Testis (tissue), 3 donors: ENCODE results near the gene PGAP2. TPM values are rescaled to one million over a fixed set of nuclear protein-coding genes. Genes with fewer than 3 reads are reported as not detected.

ENCODE experiments used
- DNase-seq: peaks from one replicate; pipeline ENCODE4 v3.0.0-alpha.2; 2019
- H3K27ac ChIP-seq, 2 donors: fragments of 200-600 bp; sonication (generic); one replicate each; pipeline ENCODE4 v1.5.1; 2019
- H3K27me3 ChIP-seq: fragments of 200-600 bp; sonication (generic); one replicate; pipeline ENCODE4 v1.5.1; 2019
- H3K36me3 ChIP-seq: fragments of 200-600 bp; sonication (generic); one replicate; pipeline ENCODE4 v1.5.1; 2017; ENCODE audit warnings: low read depth; ENCODE audit errors: missing control alignments
- H3K4me1 ChIP-seq: fragments of 200-600 bp; sonication (generic); one replicate; pipeline ENCODE4 v1.5.1; 2019
- H3K4me3 ChIP-seq, 2 donors: fragments of 200-600 bp; sonication (generic); one replicate each; pipeline ENCODE4 v1.5.1; 2017 to 2019
- H3K9me3 ChIP-seq: fragments of 200-600 bp; sonication (generic); one replicate; pipeline ENCODE4 v1.5.1; 2017
- POLR2A ChIP-seq: fragments of 450-650 bp; IDR thresholded peaks from one replicate; pipeline ENCODE4 v1.6.1; 2017; ENCODE audit warnings: antibody characterized with exemption, mild to moderate bottlenecking, moderate library complexity
- WGBS, 2 donors: methylation state at CpG; one replicate each; pipeline ENCODE4 v1.1.5; 2018; 5-methylcytosine and 5-hydroxymethylcytosine counted together
- intact Hi-C: fragments of 100-400 bp; cut with DNase I; formaldehyde crosslinking; loops from one replicate; pipeline ENCODE4 v1.15.1; 2023; ENCODE audit warnings: low total_unique reads
- polyA plus RNA-seq: library from polyadenylated mRNA; stranded (reverse); fragments of 350-450 nt; fragmentation: Illumina TruSeq; extraction: RNeasy Lipid Tissue Mini Kit (QIAGEN cat#74804); gene quantifications from one replicate; pipeline ENCODE4 v1.2.3, GENCODE V29; 2014; ENCODE audit warnings: low read depth, low replicate concordance; ENCODE audit not compliant: insufficient read depth
- total RNA-seq, 2 donors: library from RNA; depleted of rRNA; stranded (reverse); fragments of >200 nt; gene quantifications; one replicate each; pipeline ENCODE4 v1.2.3, GENCODE V29; 2016
- TF ChIP-seq, protein P1 (sequence below), 3 experiments: fragments of 450-650 bp in 2 of 3; fragments of 200-600 bp in 1 of 3; sonication (generic) in 1 of 3; IDR thresholded peaks; one replicate each; pipeline ENCODE4 v1.5.1; 2016 to 2019; ENCODE audit warnings: antibody characterized with exemption in 3 of 3, mild to moderate bottlenecking in 2 of 3, moderate library complexity in 1 of 3

The PGAP2 gene
- total and polyA plus RNA-seq, 3 donors from 2014 or later = 40.5 to 56.8 (median 54.4) TPM

DNA sequence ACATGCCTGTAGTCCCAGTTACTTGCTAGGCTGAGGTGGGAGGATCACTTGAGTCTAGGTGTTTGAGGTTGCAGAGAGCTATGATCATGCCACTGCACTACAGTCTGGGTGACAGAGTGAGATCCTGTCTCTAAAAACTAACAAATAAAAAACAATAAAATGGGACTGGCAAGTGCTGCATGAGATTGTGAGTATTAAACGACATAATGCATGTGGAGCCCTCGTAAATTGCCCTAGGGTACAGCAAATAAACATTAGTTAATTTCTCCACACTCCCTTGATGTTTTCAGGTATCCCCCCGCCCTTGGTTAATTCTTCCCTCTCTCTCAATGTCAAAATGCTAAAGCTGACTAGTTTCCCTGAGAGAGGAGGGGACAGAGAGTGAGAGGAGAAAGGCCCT, 37.3 kb downstream of the PGAP2 start:
- no peak for DNase-seq
- H3K4me1 ChIP-seq = no peaks in the 10 kb centered on the region
- intact Hi-C loops = no loop called here

DNA sequence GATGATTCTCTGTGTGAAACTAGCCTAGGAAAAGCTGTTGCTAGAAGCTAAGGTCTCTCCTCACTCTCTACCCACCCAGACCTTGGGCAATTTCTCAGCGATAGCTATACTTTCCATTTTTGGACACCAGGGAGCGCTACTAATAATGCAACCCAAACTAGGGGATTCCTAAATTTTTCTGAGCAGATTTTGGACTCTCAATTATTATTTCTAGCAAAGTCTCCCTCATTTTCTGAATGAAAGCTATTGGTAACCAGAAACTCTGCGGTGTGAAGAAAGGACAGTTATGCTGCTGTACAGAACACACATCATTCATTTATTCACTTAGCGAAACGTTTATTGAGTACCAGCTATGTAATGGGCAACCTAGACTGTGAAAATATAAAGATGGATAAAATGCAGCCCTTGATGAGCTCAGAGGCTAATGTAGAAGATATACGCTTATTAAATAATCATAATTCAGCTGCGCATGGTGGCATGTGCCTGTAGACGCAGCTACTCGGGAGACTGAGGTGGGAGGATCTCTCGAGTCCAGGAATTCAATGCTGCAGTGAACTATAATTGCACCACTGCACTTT, 41.0 kb downstream of the PGAP2 start:
- Histone ChIP-seq H3K4me3 (no peak overlapping the region), H3K36me3 (no peaks in the 10 kb centered on the region), H3K4me1 (peaks cover 2% of the 10 kb centered on the region), H3K9me3 (no peaks in the 10 kb centered on the region), H3K27ac (no peak overlapping the region), H3K27me3 (no peaks in the 10 kb centered on the region)
- intact Hi-C loops = no loop called here
- TF ChIP-seq POLR2A = no peak
- TF ChIP-seq, protein P1, sequence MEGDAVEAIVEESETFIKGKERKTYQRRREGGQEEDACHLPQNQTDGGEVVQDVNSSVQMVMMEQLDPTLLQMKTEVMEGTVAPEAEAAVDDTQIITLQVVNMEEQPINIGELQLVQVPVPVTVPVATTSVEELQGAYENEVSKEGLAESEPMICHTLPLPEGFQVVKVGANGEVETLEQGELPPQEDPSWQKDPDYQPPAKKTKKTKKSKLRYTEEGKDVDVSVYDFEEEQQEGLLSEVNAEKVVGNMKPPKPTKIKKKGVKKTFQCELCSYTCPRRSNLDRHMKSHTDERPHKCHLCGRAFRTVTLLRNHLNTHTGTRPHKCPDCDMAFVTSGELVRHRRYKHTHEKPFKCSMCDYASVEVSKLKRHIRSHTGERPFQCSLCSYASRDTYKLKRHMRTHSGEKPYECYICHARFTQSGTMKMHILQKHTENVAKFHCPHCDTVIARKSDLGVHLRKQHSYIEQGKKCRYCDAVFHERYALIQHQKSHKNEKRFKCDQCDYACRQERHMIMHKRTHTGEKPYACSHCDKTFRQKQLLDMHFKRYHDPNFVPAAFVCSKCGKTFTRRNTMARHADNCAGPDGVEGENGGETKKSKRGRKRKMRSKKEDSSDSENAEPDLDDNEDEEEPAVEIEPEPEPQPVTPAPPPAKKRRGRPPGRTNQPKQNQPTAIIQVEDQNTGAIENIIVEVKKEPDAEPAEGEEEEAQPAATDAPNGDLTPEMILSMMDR (IDR thresholded peaks at IDR 0.05) = peak; percentile 63 to 65 (median 64)
- WGBS, 2 donors = 68 to 70% methylated on average over 10 of the region's 10 CpGs
- DNase-seq = peak; percentile 32

More for the DNA sequence above, 37.3 kb downstream of the PGAP2 start:
- no peak overlapping the region for H3K4me3 ChIP-seq
- H3K36me3 ChIP-seq = no peaks in the 10 kb centered on the region
- H3K27ac ChIP-seq = no peak overlapping the region
- no peaks in the 10 kb centered on the region for H3K27me3 ChIP-seq
- WGBS, 2 donors = 81 to 86% methylated on average over 3 of the region's 3 CpGs
- TF ChIP-seq, protein P1 (IDR thresholded peaks at IDR 0.05) = no peak
- no peak for TF ChIP-seq POLR2A
- no peaks in the 10 kb centered on the region for H3K9me3 ChIP-seq

DNA sequence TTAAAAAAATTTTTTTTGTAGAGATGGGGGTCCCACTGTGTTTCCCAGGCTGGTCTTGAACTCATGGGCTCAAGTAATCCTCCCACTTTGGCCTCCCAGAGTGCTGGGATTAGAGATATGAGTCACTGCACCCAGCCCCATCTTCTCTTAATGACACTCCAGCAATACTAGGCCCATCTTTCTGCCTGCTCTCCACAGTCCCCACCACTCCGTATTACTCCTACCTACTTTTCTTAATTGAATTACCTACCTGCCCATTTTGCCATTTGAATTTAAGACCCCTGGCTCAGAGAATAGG, 45.1 kb downstream of the PGAP2 start:
- DNase-seq = no peak
- TF ChIP-seq, protein P1 (IDR thresholded peaks at IDR 0.05) = no peak
- no peak for TF ChIP-seq POLR2A
- Histone ChIP-seq H3K27me3 (no peaks in the 10 kb centered on the region), H3K4me1 (peaks cover 25% of the 10 kb centered on the region), H3K27ac (no peak overlapping the region), H3K4me3 (no peak overlapping the region), H3K36me3 (no peaks in the 10 kb centered on the region), H3K9me3 (no peaks in the 10 kb centered on the region)
- intact Hi-C loops = loop anchor here (5.0 kb wide), 1 partner anchor 219 kb away; no protein-coding TSS in a partner anchor
- 86 to 92% methylated on average over 1 of the region's 1 CpG for WGBS, 2 donors

DNA sequence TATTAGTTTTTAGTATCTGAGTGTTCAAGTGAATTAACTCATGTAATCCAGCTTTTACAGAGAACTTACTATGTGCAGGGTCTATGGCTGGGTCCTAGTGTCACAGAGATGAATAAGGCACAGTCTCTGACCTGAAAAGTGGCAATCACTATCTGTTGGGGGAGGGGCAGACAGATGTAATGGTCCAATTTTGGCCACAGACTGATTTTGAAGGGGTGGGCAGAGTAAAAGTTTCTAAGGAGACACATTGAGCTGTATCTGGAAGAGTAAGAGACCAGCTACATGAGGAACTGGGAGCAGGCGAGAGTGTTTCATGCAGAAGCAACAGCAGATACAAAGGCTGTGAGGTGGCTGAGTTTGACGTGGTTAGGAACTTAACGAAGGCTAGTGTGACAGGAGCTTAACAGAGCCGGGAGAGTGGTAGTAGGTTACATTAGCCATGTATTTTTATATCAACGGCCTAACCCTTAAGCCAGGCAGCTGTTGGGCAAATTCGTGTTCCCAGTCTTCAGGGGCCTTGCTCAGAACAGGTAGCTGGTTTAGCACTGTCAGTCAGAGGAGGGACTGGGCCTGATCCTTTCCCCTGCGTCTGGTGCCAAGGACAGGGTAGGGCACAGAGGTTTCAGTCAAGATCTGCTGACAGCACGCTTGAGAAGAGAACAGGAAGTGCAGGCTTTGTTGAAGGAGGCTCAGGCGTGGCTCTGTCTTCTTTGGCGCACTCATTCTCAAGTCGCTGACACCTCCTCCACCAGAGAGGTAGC, 45.7 kb downstream of the PGAP2 start:
- intact Hi-C loops = loop anchor here (5.0 kb wide), 1 partner anchor 218 kb away; no protein-coding TSS in a partner anchor
- Histone ChIP-seq H3K4me1 (peaks cover 31% of the 10 kb centered on the region), H3K9me3 (no peaks in the 10 kb centered on the region), H3K27me3 (no peaks in the 10 kb centered on the region), H3K36me3 (no peaks in the 10 kb centered on the region), H3K27ac (peak overlapping the region in 1 of 2 donors; percentile 96), H3K4me3 (peak overlapping the region; percentile 79 to 83)
- 47 to 60% methylated on average over 11 of the region's 11 CpGs for WGBS, 2 donors
- peak; percentile 51 for DNase-seq
- TF ChIP-seq, protein P1 (IDR thresholded peaks at IDR 0.05) = no peak
